OCI-LY1 (cell line): ENCODE data around the gene SEPTIN10.

Source experiments
- H2AFZ ChIP-seq: fragments of 200-600 bp; sonication (generic), shearing (Covaris generic); 2 replicates; pipeline ENCODE4 v1.6.0; 2014; ENCODE audit warnings: antibody characterized with exemption, mild to moderate bottlenecking, low read length
- H3F3A ChIP-seq: fragments of 200-600 bp; sonication (generic), shearing (Covaris generic); 2 replicates; pipeline ENCODE4 v1.6.0; 2014; ENCODE audit warnings: mild to moderate bottlenecking, antibody characterized with exemption, low read length, moderate library complexity; ENCODE audit not compliant: insufficient read depth
- H3K27ac ChIP-seq: fragments of 200-600 bp; sonication (generic); 2 replicates; pipeline ENCODE4 v1.5.1; 2014; ENCODE audit warnings: low read length, mixed run types, mild to moderate bottlenecking, low read depth; ENCODE audit not compliant: poor library complexity, severe bottlenecking
- H3K27me3 ChIP-seq: fragments of 200-600 bp; sonication (generic); 2 replicates; pipeline ENCODE4 v1.6.0; 2014; ENCODE audit warnings: antibody characterized with exemption, mild to moderate bottlenecking, low read length, moderate library complexity; ENCODE audit not compliant: insufficient read depth
- H3K36me3 ChIP-seq: fragments of 200-600 bp; sonication (generic); 2 replicates; pipeline ENCODE4 v1.6.1; 2014; ENCODE audit warnings: mild to moderate bottlenecking, antibody characterized with exemption, low read length, moderate library complexity, mixed read lengths; ENCODE audit not compliant: insufficient read depth
- H3K4me1 ChIP-seq: fragments of 200-600 bp; sonication (generic); 2 replicates; pipeline ENCODE4 v1.5.1; 2014; ENCODE audit warnings: mild to moderate bottlenecking, low read length, moderate library complexity; ENCODE audit not compliant: insufficient read depth, severe bottlenecking
- H3K4me2 ChIP-seq: fragments of 200-600 bp; sonication (generic), shearing (Covaris generic); 2 replicates; pipeline ENCODE4 v1.6.1; 2014; ENCODE audit warnings: low read length
- H3K4me3 ChIP-seq: fragments of 200-600 bp; sonication (generic); 2 replicates; pipeline ENCODE4 v1.5.1; 2014; ENCODE audit warnings: low read length, low read depth, mild to moderate bottlenecking, mixed read lengths; ENCODE audit not compliant: poor library complexity, severe bottlenecking
- H3K79me2 ChIP-seq: fragments of 200-600 bp; shearing (Covaris generic); 2 replicates; pipeline ENCODE4 v1.6.1; 2016; ENCODE audit warnings: mixed run types, low read length, mixed read lengths; ENCODE audit not compliant: insufficient read depth
- H3K9ac ChIP-seq: fragments of 200-600 bp; sonication (generic), shearing (Covaris generic); 2 replicates; pipeline ENCODE4 v1.6.1; 2014; ENCODE audit warnings: mild to moderate bottlenecking, low read length, mixed read lengths
- H3K9me2 ChIP-seq: fragments of 200-600 bp; sonication (generic), shearing (Covaris generic); 2 replicates; pipeline ENCODE4 v1.6.1; 2014; ENCODE audit warnings: low read depth, mild to moderate bottlenecking, low read length, mixed read lengths
- H3K9me3 ChIP-seq: fragments of 200-600 bp; shearing (Covaris generic); 2 replicates; pipeline ENCODE4 v1.6.1; 2014; ENCODE audit warnings: low read length, mixed read lengths
- H4K20me1 ChIP-seq: fragments of 200-600 bp; sonication (generic), shearing (Covaris generic); 2 replicates; pipeline ENCODE4 v1.6.0; 2016; ENCODE audit warnings: mild to moderate bottlenecking, low read length; ENCODE audit not compliant: insufficient read depth
- EZH2 ChIP-seq: fragments of 200-600 bp; sonication (generic), shearing (Covaris generic); IDR thresholded peaks from 2 replicates; pipeline ENCODE4 v1.8.0; 2017; ENCODE audit warnings: borderline replicate concordance, mixed run types, mild to moderate bottlenecking, antibody characterized with exemption, low read length, moderate library complexity, mixed read lengths
- TF ChIP-seq, protein P1 (sequence below): fragments of 200-600 bp; sonication (generic), shearing (Covaris generic); IDR thresholded peaks from 2 replicates; pipeline ENCODE4 v1.5.1; 2017; ENCODE audit warnings: mild to moderate bottlenecking, antibody characterized with exemption, low read length, moderate library complexity, mixed read lengths

Gene SEPTIN10

DNA sequence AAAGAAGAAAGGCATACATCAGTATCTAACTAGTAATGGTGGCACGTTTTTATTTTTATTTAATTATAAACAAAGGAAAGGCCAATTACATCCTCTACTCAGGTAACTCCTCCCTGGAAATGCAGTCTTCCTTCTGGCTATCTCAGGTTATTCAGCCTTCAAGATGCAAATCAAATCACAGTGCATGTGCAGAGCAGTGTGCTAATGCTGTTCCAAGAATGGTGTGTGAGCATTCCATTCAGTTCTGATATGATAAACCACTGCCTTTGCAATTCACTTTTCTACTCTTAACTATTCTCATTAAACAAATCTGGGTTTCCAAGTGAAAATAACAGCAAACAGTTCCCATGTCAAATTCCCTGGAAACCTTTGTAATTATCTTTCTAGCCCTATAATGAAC lies 38.4 kb downstream of the SEPTIN10 start:
- Histone ChIP-seq H3K4me2 (no peak overlapping the region), H3K9ac (no peak overlapping the region), H4K20me1 (no peaks in the 10 kb centered on the region), H2AFZ (no peak overlapping the region), H3K27ac (no peak overlapping the region), H3K36me3 (no peaks in the 10 kb centered on the region), H3K4me3 (no peak overlapping the region), H3F3A (no peaks in the 10 kb centered on the region), H3K9me2 (no peaks in the 10 kb centered on the region), H3K9me3 (no peaks in the 10 kb centered on the region), H3K4me1 (no peaks in the 10 kb centered on the region), H3K79me2 (no peaks in the 10 kb centered on the region), H3K27me3 (no peaks in the 10 kb centered on the region)
- TF ChIP-seq, protein P1, sequence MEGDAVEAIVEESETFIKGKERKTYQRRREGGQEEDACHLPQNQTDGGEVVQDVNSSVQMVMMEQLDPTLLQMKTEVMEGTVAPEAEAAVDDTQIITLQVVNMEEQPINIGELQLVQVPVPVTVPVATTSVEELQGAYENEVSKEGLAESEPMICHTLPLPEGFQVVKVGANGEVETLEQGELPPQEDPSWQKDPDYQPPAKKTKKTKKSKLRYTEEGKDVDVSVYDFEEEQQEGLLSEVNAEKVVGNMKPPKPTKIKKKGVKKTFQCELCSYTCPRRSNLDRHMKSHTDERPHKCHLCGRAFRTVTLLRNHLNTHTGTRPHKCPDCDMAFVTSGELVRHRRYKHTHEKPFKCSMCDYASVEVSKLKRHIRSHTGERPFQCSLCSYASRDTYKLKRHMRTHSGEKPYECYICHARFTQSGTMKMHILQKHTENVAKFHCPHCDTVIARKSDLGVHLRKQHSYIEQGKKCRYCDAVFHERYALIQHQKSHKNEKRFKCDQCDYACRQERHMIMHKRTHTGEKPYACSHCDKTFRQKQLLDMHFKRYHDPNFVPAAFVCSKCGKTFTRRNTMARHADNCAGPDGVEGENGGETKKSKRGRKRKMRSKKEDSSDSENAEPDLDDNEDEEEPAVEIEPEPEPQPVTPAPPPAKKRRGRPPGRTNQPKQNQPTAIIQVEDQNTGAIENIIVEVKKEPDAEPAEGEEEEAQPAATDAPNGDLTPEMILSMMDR: no peak
- no peak for TF ChIP-seq EZH2

DNA sequence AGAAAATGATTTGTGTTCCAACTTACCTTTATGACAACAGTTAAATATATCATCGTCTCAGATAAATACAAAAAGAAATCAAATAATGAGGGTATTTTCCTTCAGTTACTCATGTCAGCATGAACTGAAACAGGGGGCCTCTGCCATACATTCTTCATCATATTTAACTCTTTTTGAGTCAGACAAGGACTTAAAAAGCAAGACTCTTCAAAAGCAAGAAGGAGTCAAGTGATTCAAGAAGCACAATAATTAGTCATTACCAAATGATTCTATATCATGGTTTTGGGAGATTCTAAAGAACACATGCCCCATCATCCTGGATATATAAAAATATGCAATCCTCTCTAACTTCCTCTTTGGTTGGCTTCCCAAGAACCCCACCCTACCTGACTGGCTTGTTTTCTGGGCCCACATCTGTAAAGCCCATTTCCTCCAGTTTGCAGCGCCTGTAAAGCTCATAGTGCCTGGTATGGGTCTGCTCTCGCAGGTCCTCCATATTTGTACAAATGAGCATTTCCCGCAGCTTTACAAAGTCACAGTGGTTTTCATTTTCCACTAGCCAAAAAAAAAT lies 49.7 kb downstream of the SEPTIN10 start:
- Histone ChIP-seq H3F3A (no peaks in the 10 kb centered on the region), H3K27me3 (no peaks in the 10 kb centered on the region), H3K4me2 (no peak overlapping the region), H4K20me1 (no peaks in the 10 kb centered on the region), H3K4me3 (no peak overlapping the region), H3K36me3 (no peaks in the 10 kb centered on the region), H3K9me2 (no peaks in the 10 kb centered on the region), H3K9me3 (no peaks in the 10 kb centered on the region), H3K27ac (no peak overlapping the region), H3K79me2 (no peaks in the 10 kb centered on the region), H3K4me1 (no peaks in the 10 kb centered on the region), H2AFZ (no peak overlapping the region), H3K9ac (no peak overlapping the region)
- TF ChIP-seq EZH2: no peak
- TF ChIP-seq, protein P1: no peak

DNA sequence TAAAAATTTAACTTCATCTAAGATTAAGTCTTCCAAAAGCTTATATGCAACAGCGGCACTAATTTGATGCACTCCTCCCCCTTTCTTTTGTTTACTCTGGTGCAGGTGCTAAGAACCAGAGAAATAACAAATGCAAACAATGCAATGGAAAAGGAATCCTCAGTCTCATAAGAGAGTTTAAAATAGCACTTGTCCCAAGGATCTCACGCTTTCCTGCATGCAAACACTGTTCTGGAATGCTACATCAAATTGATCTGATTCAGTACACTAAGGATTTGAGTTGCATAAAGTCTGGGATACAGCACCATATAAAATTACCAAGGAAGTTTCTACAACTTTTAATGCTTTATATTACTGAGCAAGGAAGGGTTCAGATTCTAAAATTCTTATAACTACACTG lies 50.5 kb downstream of the SEPTIN10 start:
- H3F3A ChIP-seq: no peaks in the 10 kb centered on the region
- no peak overlapping the region for H3K9ac ChIP-seq
- H3K36me3 ChIP-seq: no peaks in the 10 kb centered on the region
- no peaks in the 10 kb centered on the region for H3K9me3 ChIP-seq
- H3K79me2 ChIP-seq: no peaks in the 10 kb centered on the region
- H3K4me3 ChIP-seq: no peak overlapping the region
- H3K4me1 ChIP-seq: no peaks in the 10 kb centered on the region
- H3K27me3 ChIP-seq: no peaks in the 10 kb centered on the region
- H3K4me2 ChIP-seq: no peak overlapping the region
- no peak overlapping the region for H2AFZ ChIP-seq
- H3K27ac ChIP-seq: no peak overlapping the region
- TF ChIP-seq, protein P1: no peak
- TF ChIP-seq EZH2: no peak
- no peaks in the 10 kb centered on the region for H3K9me2 ChIP-seq
- no peaks in the 10 kb centered on the region for H4K20me1 ChIP-seq
